Activated T-helper 1 cell treated with anti-CD3 and anti-CD28 coated beads, Interleukin-12 subunit alpha, Interleukin-12 subunit beta, Interleukin-2, Interleukin-4 antibody, amounts not matched to agents 30 ng/mL and 10 ng/mL and 1 ng/mL, durations not matched to agents 14 hours and 24 hours and 36 hours (primary cell): ENCODE measurements around the gene SELP. TPM values are rescaled to one million over a fixed set of nuclear protein-coding genes. Genes with fewer than 3 reads are reported as not detected.
"Not testable (repeated sequence)": the region's sequence is repeated elsewhere in the genome, so short reads cannot be mapped to it uniquely, and the experiment has no call there.

Experiments used
- DNase-seq: peaks from one replicate; pipeline ENCODE4 v3.0.0; 2021; ENCODE audit warnings: low spot score
- H3K27ac Mint-ChIP-seq: one replicate; pipeline ENCODE4 v1.8.0; 2021; ENCODE audit warnings: mild to moderate bottlenecking, mixed read lengths
- H3K27me3 Mint-ChIP-seq: one replicate; pipeline ENCODE4 v1.8.0; 2022; ENCODE audit warnings: mild to moderate bottlenecking, moderate library complexity, mixed read lengths; ENCODE audit not compliant: insufficient read depth
- H3K36me3 Mint-ChIP-seq: one replicate; pipeline ENCODE4 v1.8.0; 2021; ENCODE audit warnings: low read depth, mixed read lengths
- H3K4me1 Mint-ChIP-seq: one replicate; pipeline ENCODE4 v1.8.0; 2021; ENCODE audit warnings: low read depth, mixed read lengths
- H3K4me3 Mint-ChIP-seq: one replicate; pipeline ENCODE4 v1.8.0; 2021; ENCODE audit warnings: mild to moderate bottlenecking, moderate library complexity, mixed read lengths
- H3K9me3 Mint-ChIP-seq: one replicate; pipeline ENCODE4 v1.8.0; 2021; ENCODE audit warnings: mixed read lengths
- intact Hi-C: fragments of 100-400 bp; cut with micrococcal nuclease; formaldehyde crosslinking; loops from one replicate; pipeline ENCODE4 v1.15.1; 2024
- total RNA-seq: library from RNA; stranded (reverse); gene quantifications from 2 replicates; pipeline ENCODE4 v1.2.3, GENCODE V29; 2022

SELP gene
- 0.13 TPM in 1 of 2 replicates, not detected in the other for total RNA-seq

DNA sequence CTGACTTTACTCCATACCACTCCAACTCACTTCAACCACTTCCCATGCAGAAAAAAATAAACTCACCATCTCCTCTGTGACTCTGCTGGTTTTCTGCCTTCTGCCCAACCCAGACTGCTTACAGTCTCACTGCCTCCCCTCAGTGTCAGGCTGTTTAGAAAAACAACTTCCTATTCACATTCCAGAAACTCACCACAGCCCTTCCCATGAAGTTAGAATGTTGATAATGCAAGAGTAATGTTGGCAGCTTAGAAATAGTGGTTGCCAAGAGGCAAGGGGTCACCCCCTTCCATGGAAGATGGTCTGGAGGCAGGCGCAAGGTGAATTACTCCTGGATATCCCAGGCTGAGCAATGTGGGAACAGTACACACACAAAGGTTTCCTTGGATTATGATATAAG lies at the start of gene SELP:
SELP (minus strand) TSS at position 119 of the 400 bp plus-strand sequence; CDS start at position 69, 50 bp downstream.
- H3K27ac Mint-ChIP-seq: no peak within 1 kb of the TSS
- H3K36me3 Mint-ChIP-seq: peaks cover 18% of the 10 kb centered on the region
- peaks cover 32% of the 10 kb centered on the region for H3K9me3 Mint-ChIP-seq
- peaks cover 23% of the 10 kb centered on the region for H3K4me1 Mint-ChIP-seq
- H3K4me3 Mint-ChIP-seq: no peak within 1 kb of the TSS
- no peak for DNase-seq
- H3K27me3 Mint-ChIP-seq: no peaks in the 10 kb centered on the region
- intact Hi-C loops: no loop called here

GRCh38 chr1:169679692-169680091 lies 49.8 kb upstream of the SELP start:
- Mint-ChIP-seq H3K27me3 (no peaks in the 10 kb centered on the region), H3K9me3 (no peaks in the 10 kb centered on the region), H3K4me1 (peaks cover 71% of the 10 kb centered on the region), H3K4me3 (no peak overlapping the region), H3K36me3 (no peaks in the 10 kb centered on the region), H3K27ac (peak overlapping the region; percentile 32)
- DNase-seq: no peak
- intact Hi-C loops: loop anchor here (1.0 kb wide), 2 partner anchors 15 to 32 kb away; partner anchors contain the start of gene SELL

GRCh38 chr1:169676001-169676400 lies 46.1 kb upstream of the SELP start:
- H3K4me1 Mint-ChIP-seq: peaks cover 56% of the 10 kb centered on the region

GRCh38 chr1:169670836-169671235 lies 40.9 kb upstream of the SELP start:
- peak overlapping the region; percentile 41 for H3K27ac Mint-ChIP-seq
- H3K4me1 Mint-ChIP-seq: peaks cover 49% of the 10 kb centered on the region
- H3K36me3 Mint-ChIP-seq: peaks cover 17% of the 10 kb centered on the region
- intact Hi-C loops: no loop called here
- no peak for DNase-seq
- H3K27me3 Mint-ChIP-seq: no peaks in the 10 kb centered on the region
- H3K9me3 Mint-ChIP-seq: peaks cover 11% of the 10 kb centered on the region
- no peak overlapping the region for H3K4me3 Mint-ChIP-seq

More at GRCh38 chr1:169676001-169676400, 46.1 kb upstream of the SELP start:
- Mint-ChIP-seq H3K27me3 (no peaks in the 10 kb centered on the region), H3K4me3 (no peak overlapping the region), H3K36me3 (peaks cover 10% of the 10 kb centered on the region), H3K9me3 (peaks cover 11% of the 10 kb centered on the region), H3K27ac (no peak overlapping the region)
- DNase-seq: no peak
- intact Hi-C loops: no loop called here

- intact Hi-C loops, H3K27me3 Mint-ChIP-seq, H3K4me3 Mint-ChIP-seq, DNase-seq: not testable (repeated sequence)
- H3K9me3 Mint-ChIP-seq: peaks cover 11% of the 10 kb centered on the region
- H3K36me3 Mint-ChIP-seq: peaks cover 17% of the 10 kb centered on the region
- H3K27ac Mint-ChIP-seq: peak overlapping the region; percentile 70
- peaks cover 43% of the 10 kb centered on the region for H3K4me1 Mint-ChIP-seq
These were observed 40.3 kb upstream of the SELP start for GRCh38 chr1:169670244-169670643.

GRCh38 chr1:169667699-169668596 lies 38.0 kb upstream of the SELP start:
- peaks cover 14% of the 10 kb centered on the region for H3K36me3 Mint-ChIP-seq
- peak overlapping the region; percentile 91 for H3K27ac Mint-ChIP-seq
- H3K9me3 Mint-ChIP-seq, H3K27me3 Mint-ChIP-seq: not testable (repeated sequence)
- intact Hi-C loops: loop anchor here (1.0 kb wide), 3 partner anchors 9 to 43 kb away; partner anchors contain the start of gene SELL
- peak overlapping the region; percentile 59 for H3K4me3 Mint-ChIP-seq
- H3K4me1 Mint-ChIP-seq: peaks cover 48% of the 10 kb centered on the region
- DNase-seq: peak; percentile 17

- not testable (repeated sequence) for H3K9me3 Mint-ChIP-seq, H3K27me3 Mint-ChIP-seq, DNase-seq
- Mint-ChIP-seq H3K36me3 (peaks cover 10% of the 10 kb centered on the region), H3K4me3 (peak overlapping the region; percentile 59), H3K4me1 (peaks cover 50% of the 10 kb centered on the region), H3K27ac (peak overlapping the region; percentile 91)
- intact Hi-C loops: loop anchor here (1.0 kb wide), 3 partner anchors 10 to 44 kb away; partner anchors contain the start of gene SELL
These were observed 37.3 kb upstream of the SELP start for GRCh38 chr1:169667227-169667639.

GRCh38 chr1:169662680-169663079 lies 32.8 kb upstream of the SELP start:
- H3K9me3 Mint-ChIP-seq, H3K27me3 Mint-ChIP-seq, H3K36me3 Mint-ChIP-seq, DNase-seq, intact Hi-C loops: not testable (repeated sequence)
- peak overlapping the region; percentile 20 for H3K27ac Mint-ChIP-seq
- H3K4me3 Mint-ChIP-seq: peak overlapping the region; percentile 50
- H3K4me1 Mint-ChIP-seq: peaks cover 49% of the 10 kb centered on the region

GRCh38 chr1:169661066-169661465 lies 31.1 kb upstream of the SELP start:
- H3K4me1 Mint-ChIP-seq: peaks cover 44% of the 10 kb centered on the region
- H3K27ac Mint-ChIP-seq, H3K36me3 Mint-ChIP-seq, H3K4me3 Mint-ChIP-seq, H3K9me3 Mint-ChIP-seq, DNase-seq, intact Hi-C loops, H3K27me3 Mint-ChIP-seq: not testable (repeated sequence)

DNA sequence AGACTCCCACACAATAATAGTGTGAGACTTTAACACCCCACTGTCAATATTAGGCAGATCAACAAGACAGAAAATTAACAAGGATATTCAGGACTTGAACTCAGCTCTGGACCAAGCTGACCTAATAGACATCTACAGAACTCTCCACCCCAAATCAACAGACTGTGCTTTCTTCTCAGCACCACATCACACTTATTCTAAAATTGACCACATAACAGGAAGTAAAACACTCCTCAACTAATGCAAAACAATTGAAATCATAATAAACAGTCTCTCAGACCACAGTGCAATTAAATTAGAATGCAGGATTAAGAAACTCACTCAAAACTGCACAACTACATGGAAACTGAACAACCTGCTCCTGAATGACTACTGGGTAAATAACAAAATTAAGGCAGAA lies 28.9 kb upstream of the SELP start:
- H3K36me3 Mint-ChIP-seq, H3K9me3 Mint-ChIP-seq, H3K27ac Mint-ChIP-seq, DNase-seq, H3K27me3 Mint-ChIP-seq, intact Hi-C loops: not testable (repeated sequence)
- Mint-ChIP-seq H3K4me3 (peak overlapping the region; percentile 9), H3K4me1 (peaks cover 62% of the 10 kb centered on the region)

DNA sequence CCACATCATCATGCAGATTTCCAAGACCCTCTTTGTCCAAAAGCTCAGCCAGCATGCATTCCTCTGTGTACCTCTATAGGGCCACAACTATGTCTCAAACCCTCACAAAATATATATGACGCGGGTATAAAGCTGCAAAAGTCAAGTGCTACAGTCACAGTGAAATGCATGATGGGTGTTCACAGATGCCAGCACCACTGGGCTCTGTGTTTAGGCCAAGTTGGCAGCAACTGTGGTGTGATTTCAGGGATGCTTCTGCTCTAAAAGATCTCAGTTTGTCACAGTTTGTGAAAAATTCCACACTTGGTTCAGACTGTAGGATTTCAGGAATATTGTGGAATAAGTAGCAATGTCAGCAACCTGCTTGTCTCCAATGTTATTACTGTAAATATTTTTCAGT lies 23.9 kb upstream of the SELP start:
- Mint-ChIP-seq H3K9me3 (peaks cover 9% of the 10 kb centered on the region), H3K4me3 (no peak overlapping the region), H3K27ac (no peak overlapping the region), H3K27me3 (no peaks in the 10 kb centered on the region), H3K36me3 (peaks cover 2% of the 10 kb centered on the region), H3K4me1 (peaks cover 49% of the 10 kb centered on the region)
- intact Hi-C loops: no loop called here
- no peak for DNase-seq

DNA sequence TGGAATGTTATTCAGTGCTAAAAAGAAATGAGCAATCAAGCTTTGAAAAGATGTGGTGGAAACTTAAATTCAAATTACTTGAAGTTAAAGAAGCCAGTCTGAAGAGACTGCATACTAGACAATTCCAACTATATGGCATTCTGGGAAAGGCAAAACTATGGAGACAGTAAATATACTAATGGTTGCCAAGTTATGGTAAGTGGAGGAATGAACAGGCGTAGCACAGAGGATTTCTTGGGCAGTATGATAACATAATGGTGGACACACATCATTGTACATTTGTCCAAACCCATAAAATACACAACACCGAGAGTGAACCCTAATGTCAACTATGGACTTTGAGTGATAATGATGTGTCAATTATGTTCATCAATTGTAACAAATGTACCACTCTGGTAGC lies 21.1 kb upstream of the SELP start:
- H3K27me3 Mint-ChIP-seq: no peaks in the 10 kb centered on the region
- peaks cover 2% of the 10 kb centered on the region for H3K36me3 Mint-ChIP-seq
- peaks cover 20% of the 10 kb centered on the region for H3K9me3 Mint-ChIP-seq
- intact Hi-C loops: no loop called here
- peaks cover 41% of the 10 kb centered on the region for H3K4me1 Mint-ChIP-seq
- DNase-seq: no peak
- no peak overlapping the region for H3K4me3 Mint-ChIP-seq
- no peak overlapping the region for H3K27ac Mint-ChIP-seq

DNA sequence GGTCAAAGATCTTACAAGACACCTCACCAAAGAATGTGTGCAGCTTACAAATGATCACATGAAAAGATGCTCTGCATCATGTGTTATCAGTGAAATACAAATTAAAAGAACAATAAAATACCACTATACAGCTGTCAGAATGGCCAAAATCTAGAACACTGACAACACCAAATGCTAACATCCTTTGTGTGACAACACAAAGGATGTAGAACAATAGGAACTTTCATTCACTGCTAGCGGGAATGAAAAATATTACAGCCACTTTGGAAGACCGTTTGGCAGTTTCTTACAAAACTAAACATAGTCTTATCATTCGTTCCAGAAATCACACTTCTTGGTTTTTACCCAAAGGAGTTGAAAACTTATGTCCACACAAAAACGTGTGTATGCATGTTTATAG lies 20.6 kb upstream of the SELP start:
- H3K4me1 Mint-ChIP-seq: peaks cover 36% of the 10 kb centered on the region
- intact Hi-C loops: no loop called here

More for the DNA sequence above, 20.6 kb upstream of the SELP start:
- Mint-ChIP-seq H3K4me3 (no peak overlapping the region), H3K9me3 (peaks cover 20% of the 10 kb centered on the region), H3K27ac (no peak overlapping the region), H3K36me3 (peaks cover 2% of the 10 kb centered on the region), H3K27me3 (no peaks in the 10 kb centered on the region)
- no peak for DNase-seq
